Stimulated activated CD4-positive, alpha-beta T cell treated with anti-CD3 and anti-CD28 coated beads, Interleukin-15, amount 100 ng/mL, for 48 hours (primary cell): ENCODE data around the gene RAB13.

Experiments used
- DNase-seq, 2 donors: peaks; one replicate each; pipeline ENCODE4 v3.0.0-alpha.2; 2020; ENCODE audit warnings: low read depth in 2 of 2

RAB13 gene

GRCh38 chr1:153977250-153978240 lies 8.6 kb downstream of the RAB13 start, which contains the start of gene JTB:
JTB (minus strand) TSS chr1:153977674; CDS start chr1:153977252, 422 bp downstream.
- peak; percentile 79 to 82 for DNase-seq

GRCh38 chr1:153976819-153977249 lies 9.3 kb downstream of the RAB13 start:
- no peak for DNase-seq

GRCh38 chr1:153973525-153973924 lies 12.6 kb downstream of the RAB13 start:
- DNase-seq, result no peak

- no peak for DNase-seq
Observed at GRCh38 chr1:153973071-153973470, 13.1 kb downstream of the RAB13 start.

- no peak for DNase-seq
Observed at GRCh38 chr1:153970346-153970745, 15.8 kb downstream of the RAB13 start.

GRCh38 chr1:153968972-153969371 lies 17.2 kb downstream of the RAB13 start:
- no peak for DNase-seq

GRCh38 chr1:153968408-153968807 lies 17.7 kb downstream of the RAB13 start:
- no peak for DNase-seq

GRCh38 chr1:153968000-153968363 lies 18.2 kb downstream of the RAB13 start:
- no peak for DNase-seq

- DNase-seq, result peak; percentile 74 to 76
Observed at GRCh38 chr1:153967107-153967999, 18.8 kb downstream of the RAB13 start, which contains the start of gene CREB3L4. CREB3L4 (plus strand) TSS chr1:153967902; CDS start chr1:153968526, 624 bp downstream.

GRCh38 chr1:153963850-153964331 lies 22.2 kb downstream of the RAB13 start:
- DNase-seq, result no peak

GRCh38 chr1:153963030-153963849 lies 22.9 kb downstream of the RAB13 start, which contains the start of gene SLC39A1:
SLC39A1 (minus strand) TSS chr1:153963537; CDS start chr1:153962715, 822 bp downstream.
- DNase-seq, result peak; percentile 88 to 96

- DNase-seq, result no peak
Observed at GRCh38 chr1:153962088-153963029, 23.8 kb downstream of the RAB13 start.

- no peak for DNase-seq
Observed at GRCh38 chr1:153961421-153961820, 24.7 kb downstream of the RAB13 start.

- no peak for DNase-seq
Observed at GRCh38 chr1:153960206-153960605, 25.9 kb downstream of the RAB13 start.

GRCh38 chr1:153959454-153959853 lies 26.7 kb downstream of the RAB13 start:
- DNase-seq, result no peak

GRCh38 chr1:153958961-153959260 lies 27.2 kb downstream of the RAB13 start:
- DNase-seq, result no peak

GRCh38 chr1:153958111-153958960 lies 27.8 kb downstream of the RAB13 start, which contains the start of gene CRTC2:
CRTC2 (minus strand) TSS chr1:153958612; CDS start chr1:153958497, 115 bp downstream.
- peak; percentile 95 to 96 for DNase-seq

- DNase-seq, result no peak
Observed at GRCh38 chr1:153957744-153958110, 28.4 kb downstream of the RAB13 start.
